Measurements from ENCODE around the gene IFNL1. TPM values are rescaled to one million over a fixed set of nuclear protein-coding genes. Genes with fewer than 3 reads are reported as not detected.

The IFNL1 gene
- total RNA-seq, 1 donor from 2014 or later: not detected

- H3K9me3 ChIP-seq: no peaks in the 10 kb centered on the region
- TF ChIP-seq POLR2AphosphoS5 (IDR thresholded peaks at IDR 0.05; ENCODE audit: insufficient read depth in 1 of 2, low read depth in 1 of 2) (no peak), POLR2A (IDR thresholded peaks at IDR 0.05) (no peak), CTCF (IDR thresholded peaks at IDR 0.05) (no peak)
- H3K27ac ChIP-seq: no peak overlapping the region
- H3K36me3 ChIP-seq: no peaks in the 10 kb centered on the region
- no peak overlapping the region for H3K4me3 ChIP-seq
- peaks cover 8% of the 10 kb centered on the region for H3K27me3 ChIP-seq
- H3K4me1 ChIP-seq: peaks cover 19% of the 10 kb centered on the region
- no peak for DNase-seq (ENCODE audit: extremely low spot score in 2 of 2)
- intact Hi-C loops (cut with DNase I): no loop called here
Observed at GRCh38 chr19:39304701-39305571, 8.7 kb downstream of the IFNL1 start.

GRCh38 chr19:39306075-39306474 lies 9.9 kb downstream of the IFNL1 start:
- Histone ChIP-seq H3K27me3 (peaks cover 8% of the 10 kb centered on the region), H3K4me1 (peaks cover 19% of the 10 kb centered on the region), H3K27ac (no peak overlapping the region), H3K4me3 (no peak overlapping the region), H3K9me3 (no peaks in the 10 kb centered on the region), H3K36me3 (no peaks in the 10 kb centered on the region)
- DNase-seq (ENCODE audit: extremely low spot score in 2 of 2): no peak
- TF ChIP-seq POLR2AphosphoS5 (IDR thresholded peaks at IDR 0.05; ENCODE audit: insufficient read depth in 1 of 2, low read depth in 1 of 2): no peak
- no peak for TF ChIP-seq POLR2A (IDR thresholded peaks at IDR 0.05)
- TF ChIP-seq CTCF (IDR thresholded peaks at IDR 0.05): no peak
- intact Hi-C loops (cut with DNase I): no loop called here

- Histone ChIP-seq H3K4me1 (peaks cover 19% of the 10 kb centered on the region), H3K27me3 (peaks cover 8% of the 10 kb centered on the region), H3K4me3 (peak overlapping the region; percentile 9 to 16), H3K9me3 (no peaks in the 10 kb centered on the region), H3K27ac (no peak overlapping the region), H3K36me3 (no peaks in the 10 kb centered on the region)
- DNase-seq (ENCODE audit: extremely low spot score in 2 of 2): no peak
- intact Hi-C loops (cut with DNase I): no loop called here
- TF ChIP-seq POLR2A (IDR thresholded peaks at IDR 0.05): no peak
- no peak for TF ChIP-seq POLR2AphosphoS5 (IDR thresholded peaks at IDR 0.05; ENCODE audit: insufficient read depth in 1 of 2, low read depth in 1 of 2)
- TF ChIP-seq CTCF (IDR thresholded peaks at IDR 0.05): no peak
Observed at GRCh38 chr19:39307046-39307821, 11.0 kb downstream of the IFNL1 start.

GRCh38 chr19:39307822-39308530 lies 11.8 kb downstream of the IFNL1 start:
- Histone ChIP-seq H3K9me3 (no peaks in the 10 kb centered on the region), H3K27me3 (peaks cover 8% of the 10 kb centered on the region), H3K36me3 (no peaks in the 10 kb centered on the region), H3K4me1 (peaks cover 19% of the 10 kb centered on the region), H3K27ac (no peak overlapping the region), H3K4me3 (peak overlapping the region; percentile 9 to 16)
- intact Hi-C loops (cut with DNase I): no loop called here
- DNase-seq (ENCODE audit: extremely low spot score in 2 of 2): no peak
- TF ChIP-seq CTCF (IDR thresholded peaks at IDR 0.05) (no peak), POLR2A (IDR thresholded peaks at IDR 0.05) (no peak), POLR2AphosphoS5 (IDR thresholded peaks at IDR 0.05; ENCODE audit: insufficient read depth in 1 of 2, low read depth in 1 of 2) (no peak)

Data from vagina (tissue), 2 donors.